VCaP (cell line): ENCODE data around the gene UBXN11.
"Not testable (repeated sequence)": the region's sequence is repeated elsewhere in the genome, so short reads cannot be mapped to it uniquely, and the experiment has no call there.

Experiments used
- H3K27ac ChIP-seq: fragments of 450-650 bp; 2 replicates; pipeline ENCODE4 v1.5.1; 2017
- TF ChIP-seq, protein P1 (sequence below): fragments of 450-650 bp; conservative IDR thresholded peaks from 2 replicates; pipeline ENCODE4 v1.5.1; 2017; ENCODE audit warnings: mild to moderate bottlenecking, moderate library complexity

The UBXN11 gene

DNA sequence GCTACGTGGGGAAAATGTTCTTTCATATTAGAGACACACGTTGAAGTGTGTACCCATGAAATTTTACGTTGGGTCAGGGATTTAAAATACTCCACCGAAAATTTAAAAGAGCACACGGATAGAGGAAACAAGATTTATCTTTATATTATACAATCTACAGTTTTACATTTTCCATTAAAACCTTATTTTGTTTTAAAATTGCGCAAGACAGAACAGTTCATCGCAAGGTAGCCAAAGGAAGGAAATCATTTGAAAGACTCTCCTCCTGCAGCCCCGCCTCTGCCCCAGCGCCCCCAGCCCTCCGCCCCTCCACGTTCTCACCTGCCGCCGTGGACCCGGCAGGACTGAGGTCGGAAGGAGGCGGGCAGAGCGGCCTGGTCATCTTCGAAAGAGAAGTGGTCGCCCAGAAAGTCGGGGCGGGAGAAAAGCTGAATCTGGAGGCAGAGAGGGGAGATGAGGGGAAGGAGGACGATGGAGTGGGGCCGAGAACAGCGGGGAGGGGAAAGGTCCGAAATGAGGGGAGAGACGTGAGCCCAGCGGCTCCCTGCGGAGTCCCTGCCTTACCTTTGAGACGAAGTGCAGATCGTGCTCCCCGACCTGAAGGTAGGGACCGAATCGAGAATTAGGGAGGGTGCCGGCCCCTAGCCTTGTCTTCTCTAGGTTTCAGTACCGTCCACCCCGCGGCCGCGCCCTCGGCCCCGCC lies 29.5 kb upstream of the UBXN11 start:
- H3K27ac ChIP-seq, result peak overlapping the region; percentile 67
- TF ChIP-seq, protein P1, sequence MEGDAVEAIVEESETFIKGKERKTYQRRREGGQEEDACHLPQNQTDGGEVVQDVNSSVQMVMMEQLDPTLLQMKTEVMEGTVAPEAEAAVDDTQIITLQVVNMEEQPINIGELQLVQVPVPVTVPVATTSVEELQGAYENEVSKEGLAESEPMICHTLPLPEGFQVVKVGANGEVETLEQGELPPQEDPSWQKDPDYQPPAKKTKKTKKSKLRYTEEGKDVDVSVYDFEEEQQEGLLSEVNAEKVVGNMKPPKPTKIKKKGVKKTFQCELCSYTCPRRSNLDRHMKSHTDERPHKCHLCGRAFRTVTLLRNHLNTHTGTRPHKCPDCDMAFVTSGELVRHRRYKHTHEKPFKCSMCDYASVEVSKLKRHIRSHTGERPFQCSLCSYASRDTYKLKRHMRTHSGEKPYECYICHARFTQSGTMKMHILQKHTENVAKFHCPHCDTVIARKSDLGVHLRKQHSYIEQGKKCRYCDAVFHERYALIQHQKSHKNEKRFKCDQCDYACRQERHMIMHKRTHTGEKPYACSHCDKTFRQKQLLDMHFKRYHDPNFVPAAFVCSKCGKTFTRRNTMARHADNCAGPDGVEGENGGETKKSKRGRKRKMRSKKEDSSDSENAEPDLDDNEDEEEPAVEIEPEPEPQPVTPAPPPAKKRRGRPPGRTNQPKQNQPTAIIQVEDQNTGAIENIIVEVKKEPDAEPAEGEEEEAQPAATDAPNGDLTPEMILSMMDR, result no peak

DNA sequence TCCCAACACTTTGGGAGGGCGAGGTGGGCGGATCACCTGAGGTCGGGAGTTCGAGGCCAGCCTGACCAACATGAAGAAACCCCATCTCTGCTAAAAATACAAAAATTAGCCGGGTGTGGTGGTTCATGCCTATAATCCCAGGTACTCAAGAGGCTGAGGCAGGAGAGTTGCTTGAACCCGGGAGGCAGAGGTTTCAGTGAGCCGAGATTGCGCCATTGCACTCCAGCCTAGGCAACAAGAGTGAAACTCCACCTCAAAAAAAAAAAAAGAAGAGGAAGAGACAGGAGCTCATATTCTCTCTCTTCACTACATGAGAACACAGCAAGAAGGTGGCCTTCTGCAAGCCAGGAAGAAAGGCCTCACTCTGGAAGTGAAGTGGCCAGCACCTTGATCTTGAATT lies 26.9 kb upstream of the UBXN11 start:
- H3K27ac ChIP-seq, result not testable (repeated sequence)

DNA sequence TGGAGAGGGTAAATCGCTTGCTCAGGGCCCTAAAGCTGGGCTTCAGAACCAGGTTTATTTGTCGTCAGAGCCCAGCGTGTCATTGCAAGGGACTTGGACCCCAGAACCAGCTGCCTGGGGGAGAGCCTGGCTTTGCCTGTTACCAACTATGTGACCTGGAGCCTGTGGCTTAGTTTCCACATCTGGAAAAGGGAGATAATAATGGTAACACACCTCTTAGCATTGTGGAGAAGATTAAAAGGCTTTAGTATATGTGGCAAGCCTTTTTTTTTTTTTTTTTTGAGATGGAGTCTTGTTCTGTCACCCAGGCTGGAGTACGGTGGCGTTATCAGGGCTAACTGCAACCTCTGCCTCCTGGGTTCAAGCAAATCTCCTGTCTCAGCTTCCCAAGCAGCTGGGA lies 23.8 kb upstream of the UBXN11 start:
- H3K27ac ChIP-seq, result no peak overlapping the region
- TF ChIP-seq, protein P1, result no peak

DNA sequence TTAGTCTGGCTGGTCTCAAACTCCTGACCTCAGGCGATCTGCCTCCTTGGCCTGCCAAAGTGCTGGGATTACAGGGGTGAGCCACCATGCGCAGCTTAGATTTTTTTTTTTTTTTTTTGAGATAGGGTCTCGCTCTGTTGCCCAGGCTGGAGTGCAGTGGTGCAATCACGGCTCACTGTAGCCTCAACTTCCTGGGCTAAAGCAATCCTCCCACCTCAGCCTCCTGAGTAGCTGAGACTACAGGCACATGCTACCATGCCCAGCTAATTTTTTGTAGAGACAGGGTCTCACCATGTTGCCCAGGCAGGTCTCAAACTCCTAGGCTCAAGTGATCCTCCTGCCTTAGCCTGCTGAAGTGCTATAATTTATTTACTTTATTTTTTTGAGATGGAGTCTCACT lies 22.9 kb upstream of the UBXN11 start:
- not testable (repeated sequence) for H3K27ac ChIP-seq

DNA sequence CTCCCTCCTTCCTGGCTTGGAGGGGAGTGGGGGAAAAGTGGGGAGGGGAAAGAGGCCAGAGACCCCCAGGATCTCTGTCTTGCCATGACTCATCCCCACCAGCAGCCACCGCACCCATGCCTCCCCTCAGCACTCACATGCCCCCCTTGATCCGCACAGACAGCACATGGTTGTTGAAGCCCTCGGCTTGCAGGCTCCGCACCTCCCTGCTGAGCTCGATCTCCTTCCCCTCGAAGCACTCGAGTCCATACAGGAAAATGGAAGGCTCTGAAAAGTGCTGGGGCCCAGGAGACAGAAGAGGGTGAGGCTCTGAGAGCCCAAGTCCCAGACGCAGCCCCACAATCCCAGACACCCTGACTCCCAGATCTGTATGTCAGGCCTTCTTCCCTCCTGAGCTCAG lies 22.2 kb upstream of the UBXN11 start:
- H3K27ac ChIP-seq, result no peak overlapping the region
- TF ChIP-seq, protein P1, result no peak

DNA sequence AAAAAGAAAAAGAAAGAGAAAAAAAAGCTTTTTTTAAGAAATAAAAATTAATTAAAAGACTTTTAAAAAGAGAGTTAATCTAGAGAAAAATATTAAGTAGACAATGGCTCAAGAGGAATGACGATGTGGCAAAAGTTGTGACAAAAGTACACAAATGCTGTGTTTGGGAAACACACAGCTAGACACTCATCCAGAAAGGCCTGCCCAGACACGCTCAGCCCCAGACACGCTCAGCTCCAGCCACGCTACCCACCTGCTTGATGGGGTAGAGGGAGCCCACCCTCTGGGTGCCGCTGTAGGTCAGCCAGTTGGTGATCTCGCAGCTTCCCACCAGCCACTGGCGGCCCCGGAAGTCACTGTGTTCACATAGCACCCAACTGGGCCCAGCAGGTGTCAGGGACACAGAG lies 21.5 kb upstream of the UBXN11 start:
- TF ChIP-seq, protein P1, result no peak
- H3K27ac ChIP-seq, result no peak overlapping the region

DNA sequence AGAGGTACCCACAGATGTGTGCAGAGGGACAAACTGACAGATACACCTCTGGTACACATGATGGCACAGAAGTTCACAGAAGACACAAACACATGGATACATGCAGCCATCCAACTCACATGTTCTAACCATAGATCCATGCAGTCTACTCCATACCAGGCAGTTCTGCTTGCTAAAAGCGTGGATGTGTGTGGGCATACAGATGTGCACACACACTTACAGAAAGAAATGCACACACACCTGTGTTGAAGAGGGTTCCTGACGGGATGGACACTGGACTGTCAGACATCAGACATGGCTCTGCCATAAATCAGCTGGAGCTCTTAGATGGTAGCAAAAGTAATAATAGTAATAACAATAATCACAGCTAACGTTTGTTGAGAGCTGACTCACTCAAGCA lies 18.1 kb upstream of the UBXN11 start:
- TF ChIP-seq, protein P1, result no peak
- H3K27ac ChIP-seq, result no peak overlapping the region

DNA sequence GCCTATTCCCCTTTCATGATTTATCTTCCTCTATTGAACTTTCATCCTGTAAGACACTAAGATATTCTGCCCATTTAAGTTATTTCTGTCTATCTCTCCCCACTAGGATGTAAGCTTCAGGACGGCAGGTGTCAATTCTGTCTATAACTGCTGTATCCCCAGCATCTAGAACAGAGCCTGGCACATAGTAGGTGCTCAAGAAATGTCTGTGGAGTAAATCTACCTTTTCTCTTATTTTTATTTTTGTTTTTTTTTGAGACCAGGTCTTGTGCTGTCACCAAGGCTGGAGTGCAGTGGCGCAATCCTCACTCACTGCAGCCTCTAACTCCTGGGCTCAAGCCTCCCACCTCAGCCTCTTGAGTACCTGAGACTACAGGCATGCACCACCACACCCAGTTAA lies 16.9 kb upstream of the UBXN11 start:
- TF ChIP-seq, protein P1, result no peak
- H3K27ac ChIP-seq, result no peak overlapping the region

DNA sequence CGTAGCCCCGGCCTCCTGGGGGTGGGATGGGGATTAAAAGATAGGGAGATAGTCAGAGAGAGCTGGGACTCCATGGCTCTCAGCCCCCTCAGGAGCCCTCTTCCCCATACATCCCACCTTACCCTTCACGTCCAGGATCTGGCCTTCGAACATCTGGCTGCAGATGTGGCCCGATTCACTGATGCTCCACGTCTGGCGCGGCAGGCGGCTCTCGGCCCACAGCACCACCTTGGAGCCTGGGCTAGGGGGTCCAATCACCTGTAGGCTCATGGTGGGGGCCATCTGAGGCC lies 15.6 kb upstream of the UBXN11 start:
- H3K27ac ChIP-seq, result no peak overlapping the region
- TF ChIP-seq, protein P1, result no peak
